H9 (cell line): ENCODE results near the gene CHD9. TPM values are rescaled to one million over a fixed set of nuclear protein-coding genes. Genes with fewer than 3 reads are reported as not detected.

Source experiments
- DNase-seq: peaks from one replicate; pipeline ENCODE4 v3.0.0-alpha.2; 2017
- H2AFZ ChIP-seq: one replicate; pipeline ENCODE4 v1.6.1; 2013; ENCODE audit warnings: mild to moderate bottlenecking, low read length, control low read depth, moderate library complexity
- H2AK5ac ChIP-seq: 2 replicates; pipeline ENCODE4 v1.6.1; 2013; ENCODE audit warnings: low read length, control low read depth, mixed read lengths; ENCODE audit not compliant: insufficient read length
- H2BK120ac ChIP-seq: one replicate; pipeline ENCODE4 v1.6.1; 2013; ENCODE audit warnings: low read depth, mild to moderate bottlenecking, low read length, control low read depth, inconsistent platforms; ENCODE audit not compliant: poor library complexity, severe bottlenecking
- H2BK12ac ChIP-seq: 2 replicates; pipeline ENCODE4 v1.6.1; 2013; ENCODE audit warnings: low read length, control low read depth, mixed read lengths, low read depth; ENCODE audit not compliant: insufficient read length
- H2BK15ac ChIP-seq: 2 replicates; pipeline ENCODE4 v1.6.1; 2013; ENCODE audit warnings: low read depth, low read length, control low read depth
- H2BK20ac ChIP-seq: one replicate; pipeline ENCODE4 v1.6.1; 2013; ENCODE audit warnings: low read depth, mild to moderate bottlenecking, low read length, control low read depth, inconsistent platforms; ENCODE audit not compliant: poor library complexity, severe bottlenecking
- H2BK5ac ChIP-seq: 2 replicates; pipeline ENCODE4 v1.6.1; 2013; ENCODE audit warnings: low read length, control low read depth, mixed read lengths; ENCODE audit not compliant: insufficient read length
- H3K14ac ChIP-seq: 2 replicates; pipeline ENCODE4 v1.6.1; 2013; ENCODE audit warnings: low read length, control low read depth; ENCODE audit not compliant: insufficient read depth
- H3K18ac ChIP-seq: 2 replicates; pipeline ENCODE4 v1.6.1; 2013; ENCODE audit warnings: low read depth, mild to moderate bottlenecking, mixed read lengths, low read length, control low read depth; ENCODE audit not compliant: insufficient read length
- H3K23ac ChIP-seq: 2 replicates; pipeline ENCODE4 v1.6.1; 2013; ENCODE audit warnings: low read length, control low read depth, mixed read lengths, low read depth; ENCODE audit not compliant: insufficient read length
- H3K23me2 ChIP-seq: 2 replicates; pipeline ENCODE4 v1.6.1; 2013; ENCODE audit warnings: low read depth, mild to moderate bottlenecking, mixed read lengths, low read length, control low read depth; ENCODE audit not compliant: insufficient read length, poor library complexity, severe bottlenecking
- H3K27ac ChIP-seq: 2 replicates; pipeline ENCODE4 v1.5.1; 2013; ENCODE audit warnings: low read length, control low read depth, mixed read lengths, low read depth; ENCODE audit not compliant: insufficient read length
- H3K27me3 ChIP-seq: 2 replicates; pipeline ENCODE4 v1.6.1; 2013; ENCODE audit warnings: low read length, control low read depth, inconsistent platforms; ENCODE audit not compliant: insufficient read depth
- H3K4ac ChIP-seq: 2 replicates; pipeline ENCODE4 v1.6.1; 2013; ENCODE audit warnings: low read depth, mild to moderate bottlenecking, control low read depth, inconsistent platforms, low read length, moderate library complexity
- H3K4me1 ChIP-seq: 2 replicates; pipeline ENCODE4 v1.6.1; 2013; ENCODE audit warnings: low read length, control low read depth, inconsistent platforms; ENCODE audit not compliant: insufficient read depth
- H3K4me2 ChIP-seq: 2 replicates; pipeline ENCODE4 v1.6.1; 2013; ENCODE audit warnings: low read length, control low read depth, mixed read lengths; ENCODE audit not compliant: insufficient read length, insufficient read depth
- H3K56ac ChIP-seq: 2 replicates; pipeline ENCODE4 v1.6.1; 2013; ENCODE audit warnings: low read depth, mild to moderate bottlenecking, mixed read lengths, low read length, control low read depth; ENCODE audit not compliant: insufficient read length
- H3K79me1 ChIP-seq: 2 replicates; pipeline ENCODE4 v1.6.1; 2013; ENCODE audit warnings: low read depth, mild to moderate bottlenecking, moderate library complexity, low read length, control low read depth, inconsistent platforms; ENCODE audit not compliant: insufficient read depth, poor library complexity, severe bottlenecking
- H3K79me2 ChIP-seq: 2 replicates; pipeline ENCODE4 v1.6.1; 2013; ENCODE audit warnings: low read length, control low read depth, inconsistent platforms; ENCODE audit not compliant: insufficient read depth
- H3K9ac ChIP-seq: 2 replicates; pipeline ENCODE4 v1.6.1; 2013; ENCODE audit warnings: low read length, control low read depth, mixed read lengths; ENCODE audit not compliant: insufficient read length; ENCODE audit errors: extremely low read depth
- H3K9me3 ChIP-seq: one replicate; pipeline ENCODE4 v1.6.1; 2013; ENCODE audit warnings: low read depth, low read length, inconsistent platforms; ENCODE audit not compliant: control insufficient read depth
- H3T11ph ChIP-seq: one replicate; pipeline ENCODE4 v1.6.1; 2013; ENCODE audit warnings: mild to moderate bottlenecking, low read length, control low read depth, inconsistent platforms
- H4K20me1 ChIP-seq: one replicate; pipeline ENCODE4 v1.6.1; 2013; ENCODE audit not compliant: control insufficient read depth, insufficient read length, insufficient read depth
- H4K5ac ChIP-seq: 2 replicates; pipeline ENCODE4 v1.6.1; 2013; ENCODE audit warnings: low read depth, mild to moderate bottlenecking, mixed read lengths, low read length, control low read depth; ENCODE audit not compliant: insufficient read length
- H4K8ac ChIP-seq: replicated peaks from 2 replicates; pipeline ENCODE4 v1.6.1; 2013; ENCODE audit warnings: low read length, control low read depth, mixed read lengths, low read depth; ENCODE audit not compliant: insufficient read length
- H4K91ac ChIP-seq: 2 replicates; pipeline ENCODE4 v1.6.1; 2013; ENCODE audit warnings: low read depth, mild to moderate bottlenecking, moderate library complexity, mixed read lengths, low read length, control low read depth; ENCODE audit not compliant: insufficient read length
- H3K27ac Mint-ChIP-seq, 3 experiments: 2 replicates in 2 of 3; 3 replicates in 1 of 3; pipeline ENCODE4 v1.8.0; 2020 to 2021; ENCODE audit warnings: mixed read lengths in 3 of 3, mild to moderate bottlenecking in 1 of 3, moderate library complexity in 1 of 3
- H3K27me3 Mint-ChIP-seq: 2 replicates; pipeline ENCODE4 v1.8.0; 2021; ENCODE audit warnings: low read depth, mild to moderate bottlenecking, moderate library complexity, mixed read lengths
- H3K36me3 Mint-ChIP-seq, 3 experiments: 2 replicates in 2 of 3; 3 replicates in 1 of 3; pipeline ENCODE4 v1.8.0; 2020 to 2021; ENCODE audit warnings: low read depth in 3 of 3, mixed read lengths in 3 of 3; ENCODE audit not compliant: insufficient read depth in 1 of 3
- H3K4me1 Mint-ChIP-seq, 2 experiments: 2 replicates each; pipeline ENCODE4 v1.8.0; 2020; ENCODE audit warnings: mixed read lengths in 2 of 2
- H3K4me3 Mint-ChIP-seq, 2 experiments: 2 replicates in 1 of 2; 3 replicates in 1 of 2; pipeline ENCODE4 v1.8.0; 2020 to 2021; ENCODE audit warnings: mild to moderate bottlenecking in 2 of 2, mixed read lengths in 2 of 2, moderate library complexity in 1 of 2
- H3K9me3 Mint-ChIP-seq, 2 experiments: 2 replicates in 1 of 2; 3 replicates in 1 of 2; pipeline ENCODE4 v1.8.0; 2020; ENCODE audit warnings: mild to moderate bottlenecking in 2 of 2, mixed read lengths in 2 of 2, moderate library complexity in 1 of 2
- CTCF ChIP-seq: fragments of 200-600 bp; sonication (generic); conservative IDR thresholded peaks from 3 replicates; pipeline ENCODE4 v1.8.0; 2021; ENCODE audit warnings: antibody characterized with exemption, mild to moderate bottlenecking
- WGBS: extraction: QIAGEN DNeasy Blood & Tissue Kit; methylation state at CpG from one replicate; pipeline ENCODE4 v1.1.7; 2013; ENCODE audit warnings: missing lambda C conversion rate, low lambda C conversion rate, mixed read lengths; ENCODE audit not compliant: insufficient read length; ENCODE audit errors: extremely low coverage; 5-methylcytosine and 5-hydroxymethylcytosine counted together
- total RNA-seq: library from RNA; stranded (reverse); gene quantifications from 2 replicates; pipeline ENCODE4 v1.2.1, GENCODE V29; 2021

CHD9 gene
- total RNA-seq, 1 experiment from 2014 or later = 46.2 TPM

GRCh38 chr16:53090591-53091411 is 36.0 kb downstream of the CHD9 start:
- H3K23me2 ChIP-seq = no peaks in the 10 kb centered on the region
- no peak overlapping the region for H2BK120ac ChIP-seq
- H3K27ac ChIP-seq = peak overlapping the region; percentile 56
- H2AFZ ChIP-seq = no peak overlapping the region
- no peaks in the 10 kb centered on the region for H3K27me3 Mint-ChIP-seq
- no peak overlapping the region for H3K18ac ChIP-seq
- H3K9ac ChIP-seq = no peak overlapping the region
- no peaks in the 10 kb centered on the region for H3K9me3 ChIP-seq
- H3K14ac ChIP-seq = no peak overlapping the region
- H2BK20ac ChIP-seq = no peak overlapping the region
- H4K5ac ChIP-seq = no peak overlapping the region
- no peak overlapping the region for H3K4ac ChIP-seq
- H3K79me2 ChIP-seq = no peaks in the 10 kb centered on the region
- no peak overlapping the region for H3K56ac ChIP-seq
- peaks cover 18% of the 10 kb centered on the region; the same call in 1 of the 2 replicates for H3K4me1 ChIP-seq
- H3K27me3 ChIP-seq = no peaks in the 10 kb centered on the region
- H2BK12ac ChIP-seq = no peak overlapping the region
- H3K79me1 ChIP-seq = no peaks in the 10 kb centered on the region
- H3K23ac ChIP-seq = no peak overlapping the region
- TF ChIP-seq CTCF = no peak
- H3K4me3 Mint-ChIP-seq = peak overlapping the region; percentile 23 to 77; a peak in 4 of 5 replicates
- H4K8ac ChIP-seq = no peak overlapping the region
- H2BK5ac ChIP-seq = no peak overlapping the region
- peak overlapping the region; percentile 23 for H3K4me2 ChIP-seq
- no CpG with 5 or more reads among the region's 13 CpGs for WGBS
- H4K20me1 ChIP-seq = no peaks in the 10 kb centered on the region
- peak overlapping the region; percentile 85 to 99 (median 97) for H3K27ac Mint-ChIP-seq
- no peak overlapping the region for H2BK15ac ChIP-seq
- no peak overlapping the region for H3T11ph ChIP-seq
- H3K4me1 Mint-ChIP-seq = peaks cover 66 to 71% of the 10 kb centered on the region in 2 experiments
- DNase-seq = no peak
- H3K9me3 Mint-ChIP-seq = no peaks in the 10 kb centered on the region
- H4K91ac ChIP-seq = no peak overlapping the region
- H3K36me3 Mint-ChIP-seq = peaks cover 0 to 8% (median 4%) of the 10 kb centered on the region in 3 experiments; a peak in 4 of 7 replicates
- no peak overlapping the region for H2AK5ac ChIP-seq
